ENCODE data around the gene RNF215. TPM values are rescaled to one million over a fixed set of nuclear protein-coding genes. Genes with fewer than 3 reads are reported as not detected.
A peak's percentile ranks its signal among the peaks of the same experiment; 100 is the strongest.

Gene RNF215
- total RNA-seq, 1 donor from 2014 or later, result 11.9 TPM

DNA sequence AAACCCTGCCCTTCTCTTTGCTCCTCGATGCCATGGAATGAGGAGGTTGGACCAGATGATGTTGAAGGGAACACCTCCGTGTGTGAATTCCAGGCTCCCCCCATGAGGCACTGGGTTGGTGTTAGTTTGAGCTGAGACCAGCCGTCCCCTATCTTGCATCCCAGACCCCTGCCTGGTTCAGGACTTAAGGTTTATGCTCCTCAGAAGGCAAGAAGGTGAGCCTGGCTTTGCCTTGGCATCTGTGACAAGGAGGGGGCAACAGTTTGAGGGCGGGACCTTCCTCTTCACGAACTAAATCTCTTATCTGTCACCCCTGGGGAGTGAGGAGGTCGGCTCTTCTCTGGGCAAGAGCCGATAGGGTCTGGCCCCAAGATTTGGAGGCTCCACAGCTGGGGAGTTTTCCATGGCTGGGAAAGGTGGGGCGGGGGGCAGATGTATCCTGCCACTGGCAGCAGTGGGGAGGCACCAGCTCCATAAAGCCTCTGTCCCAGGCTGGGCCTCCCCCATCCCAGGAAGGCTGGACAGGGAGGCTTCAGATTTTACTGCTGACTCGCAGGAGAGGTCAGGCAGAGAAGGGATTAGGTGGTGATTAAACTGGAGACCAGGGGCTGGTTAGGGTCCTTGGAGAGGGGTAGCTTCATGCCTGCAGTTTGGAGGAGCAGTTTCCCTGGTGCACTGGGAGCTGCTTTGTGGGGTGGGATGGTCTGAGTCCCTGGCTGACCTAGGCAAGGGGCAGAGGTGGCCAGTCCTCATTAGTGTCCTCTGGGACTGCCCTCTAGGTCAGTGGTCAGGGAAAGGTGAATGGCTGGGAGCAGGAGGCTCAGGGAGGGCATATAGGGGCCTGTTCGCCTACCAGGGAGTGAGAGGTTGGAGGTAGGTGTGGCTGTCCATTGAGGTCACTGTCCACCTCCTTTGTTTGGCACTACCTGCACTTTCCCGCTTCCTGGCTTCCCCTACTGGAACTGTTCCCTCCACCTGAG, 10.7 kb upstream of the RNF215 start:
- Histone ChIP-seq H2AFZ (replicated peaks) (no peak overlapping the region), H3K4me2 (peak overlapping the region; percentile 94), H3K27me3 (peaks cover 43% of the 10 kb centered on the region), H3K36me3 (no peaks in the 10 kb centered on the region), H3K79me2 (ENCODE audit: low read depth) (no peaks in the 10 kb centered on the region), H3F3A (ENCODE audit: low read depth) (peaks cover 31% of the 10 kb centered on the region), H4K20me1 (ENCODE audit: low read depth) (no peaks in the 10 kb centered on the region), H3K27ac (no peak overlapping the region), H3K4me1 (peaks cover 31% of the 10 kb centered on the region), H3K9ac (no peak overlapping the region), H3K9me3 (ENCODE audit: low read depth) (no peaks in the 10 kb centered on the region), H3K4me3 (peak overlapping the region; percentile 68)
- Mint-ChIP-seq H3K27ac (no peak overlapping the region), H3K4me1 (peaks cover 52% of the 10 kb centered on the region), H3K4me3 (peak overlapping the region; percentile 89), H3K27me3 (ENCODE audit: insufficient read depth, low read depth) (peaks cover 2% of the 10 kb centered on the region), H3K9me3 (no peaks in the 10 kb centered on the region), H3K36me3 (no peaks in the 10 kb centered on the region)
- TF ChIP-seq, protein P1, sequence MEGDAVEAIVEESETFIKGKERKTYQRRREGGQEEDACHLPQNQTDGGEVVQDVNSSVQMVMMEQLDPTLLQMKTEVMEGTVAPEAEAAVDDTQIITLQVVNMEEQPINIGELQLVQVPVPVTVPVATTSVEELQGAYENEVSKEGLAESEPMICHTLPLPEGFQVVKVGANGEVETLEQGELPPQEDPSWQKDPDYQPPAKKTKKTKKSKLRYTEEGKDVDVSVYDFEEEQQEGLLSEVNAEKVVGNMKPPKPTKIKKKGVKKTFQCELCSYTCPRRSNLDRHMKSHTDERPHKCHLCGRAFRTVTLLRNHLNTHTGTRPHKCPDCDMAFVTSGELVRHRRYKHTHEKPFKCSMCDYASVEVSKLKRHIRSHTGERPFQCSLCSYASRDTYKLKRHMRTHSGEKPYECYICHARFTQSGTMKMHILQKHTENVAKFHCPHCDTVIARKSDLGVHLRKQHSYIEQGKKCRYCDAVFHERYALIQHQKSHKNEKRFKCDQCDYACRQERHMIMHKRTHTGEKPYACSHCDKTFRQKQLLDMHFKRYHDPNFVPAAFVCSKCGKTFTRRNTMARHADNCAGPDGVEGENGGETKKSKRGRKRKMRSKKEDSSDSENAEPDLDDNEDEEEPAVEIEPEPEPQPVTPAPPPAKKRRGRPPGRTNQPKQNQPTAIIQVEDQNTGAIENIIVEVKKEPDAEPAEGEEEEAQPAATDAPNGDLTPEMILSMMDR (IDR thresholded peaks at IDR 0.05), result no peak
- no peak for TF ChIP-seq EZH2 (IDR thresholded peaks at IDR 0.05)
- no peak for TF ChIP-seq EZH2phosphoT487 (IDR thresholded peaks at IDR 0.05)
- peak; percentile 18 for DNase-seq (ENCODE audit: low spot score)

DNA sequence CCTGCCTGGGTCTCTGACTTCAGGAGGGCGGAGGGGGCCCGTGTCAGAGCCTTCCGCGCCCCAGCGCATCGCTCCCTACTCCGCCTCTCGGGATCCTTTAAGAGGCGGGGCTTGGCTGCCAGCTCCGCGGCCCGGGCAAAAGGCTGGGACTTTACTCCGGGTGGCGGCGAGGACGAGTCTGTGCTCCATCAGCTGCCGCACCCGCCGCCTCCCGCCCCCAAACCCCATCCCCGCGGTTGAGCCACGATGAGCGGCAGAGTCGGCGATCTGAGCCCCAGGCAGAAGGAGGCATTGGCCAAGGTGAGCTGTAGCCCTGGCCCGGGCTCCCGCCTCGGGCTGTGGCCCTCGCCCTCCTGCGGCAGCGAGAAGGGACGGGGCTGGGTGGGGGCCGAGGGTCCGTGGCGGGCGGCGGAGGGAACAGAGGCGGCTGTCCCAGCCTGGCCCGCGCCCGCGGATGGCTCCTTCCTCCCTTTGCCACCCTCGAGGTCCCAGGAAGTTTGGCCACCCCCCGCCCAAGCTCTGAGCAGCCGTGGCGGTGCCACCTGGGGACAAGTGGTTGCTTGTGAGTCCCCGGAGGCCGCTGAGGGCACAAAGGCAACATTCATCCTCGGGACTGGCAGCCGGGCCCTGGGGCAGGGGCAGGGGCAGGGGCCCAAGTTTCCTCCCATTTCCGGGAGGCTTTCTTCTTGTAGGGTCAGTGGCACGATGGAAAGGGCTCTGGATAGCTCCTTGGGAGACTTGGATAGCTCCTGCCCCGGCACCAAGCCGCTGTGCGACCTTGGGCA, 9.9 kb upstream of the RNF215 start, which contains the start of gene SEC14L2:
TSS of gene SEC14L2 (plus strand) at position 148 of the 785 bp plus-strand sequence. CDS start at position 247, 99 bp downstream.
- no peaks in the 10 kb centered on the region for H3K79me2 ChIP-seq (ENCODE audit: low read depth)
- Mint-ChIP-seq H3K9me3 (no peaks in the 10 kb centered on the region), H3K27ac (no peak within 1 kb of the TSS), H3K27me3 (ENCODE audit: insufficient read depth, low read depth) (peaks cover 3% of the 10 kb centered on the region), H3K4me1 (peaks cover 58% of the 10 kb centered on the region), H3K4me3 (peak within 1 kb of the TSS; percentile 89), H3K36me3 (no peaks in the 10 kb centered on the region)
- TF ChIP-seq EZH2phosphoT487 (IDR thresholded peaks at IDR 0.05) (no peak), EZH2 (IDR thresholded peaks at IDR 0.05) (no peak)
- TF ChIP-seq, protein P1 (IDR thresholded peaks at IDR 0.05), result no peak
- peaks cover 36% of the 10 kb centered on the region for H3F3A ChIP-seq (ENCODE audit: low read depth)
- peak within 1 kb of the TSS; percentile 94 for H3K4me2 ChIP-seq
- peak within 1 kb of the TSS; percentile 68 for H3K4me3 ChIP-seq
- H4K20me1 ChIP-seq (ENCODE audit: low read depth), result no peaks in the 10 kb centered on the region
- DNase-seq (ENCODE audit: low spot score), result peak; percentile 76
- H3K36me3 ChIP-seq, result no peaks in the 10 kb centered on the region
- H3K9me3 ChIP-seq (ENCODE audit: low read depth), result no peaks in the 10 kb centered on the region
- peak within 1 kb of the TSS; percentile 83 for H2AFZ ChIP-seq (replicated peaks)
- H3K27ac ChIP-seq, result no peak within 1 kb of the TSS
- H3K27me3 ChIP-seq, result peaks cover 43% of the 10 kb centered on the region
- H3K4me1 ChIP-seq, result peaks cover 35% of the 10 kb centered on the region
- H3K9ac ChIP-seq, result no peak within 1 kb of the TSS

DNA sequence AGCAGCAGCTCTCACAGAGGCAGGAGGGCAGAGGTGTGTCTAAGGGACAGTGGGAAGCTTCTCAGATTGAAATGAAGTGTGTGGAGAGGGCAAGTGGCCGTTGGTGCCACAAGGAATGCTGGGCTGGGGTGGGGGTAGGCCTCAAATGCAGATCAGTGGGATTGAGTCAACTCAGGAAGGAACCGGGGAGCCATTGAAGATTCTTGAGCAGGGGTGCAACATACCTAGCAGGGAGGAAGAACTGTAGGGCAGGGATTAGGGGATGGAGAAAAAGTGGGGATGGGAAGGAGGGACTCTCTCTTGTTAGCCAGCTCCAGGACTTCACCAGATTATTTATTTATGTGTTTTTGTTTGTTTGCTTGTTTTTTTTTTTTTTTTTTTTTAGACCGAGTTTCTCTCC, 6.7 kb upstream of the RNF215 start:
- Mint-ChIP-seq H3K27me3 (ENCODE audit: insufficient read depth, low read depth) (peaks cover 7% of the 10 kb centered on the region), H3K4me3 (peak overlapping the region; percentile 61), H3K27ac (peak overlapping the region; percentile 96), H3K9me3 (peaks cover 6% of the 10 kb centered on the region), H3K4me1 (peaks cover 57% of the 10 kb centered on the region), H3K36me3 (no peaks in the 10 kb centered on the region)
- H3K79me2 ChIP-seq (ENCODE audit: low read depth), result no peaks in the 10 kb centered on the region
- peaks cover 40% of the 10 kb centered on the region for H3K27me3 ChIP-seq
- H3F3A ChIP-seq (ENCODE audit: low read depth), result peaks cover 39% of the 10 kb centered on the region
- no peak for DNase-seq (ENCODE audit: low spot score)
- H3K4me1 ChIP-seq, result peaks cover 39% of the 10 kb centered on the region
- H4K20me1 ChIP-seq (ENCODE audit: low read depth), result no peaks in the 10 kb centered on the region
- H3K27ac ChIP-seq, result no peak overlapping the region
- peak overlapping the region; percentile 78 for H3K4me2 ChIP-seq
- H2AFZ ChIP-seq (replicated peaks), result no peak overlapping the region
- H3K4me3 ChIP-seq, result no peak overlapping the region
- no peaks in the 10 kb centered on the region for H3K9me3 ChIP-seq (ENCODE audit: low read depth)
- no peak overlapping the region for H3K9ac ChIP-seq
- TF ChIP-seq, protein P1 (IDR thresholded peaks at IDR 0.05), result no peak
- TF ChIP-seq EZH2phosphoT487 (IDR thresholded peaks at IDR 0.05) (no peak), EZH2 (IDR thresholded peaks at IDR 0.05) (no peak)
- no peaks in the 10 kb centered on the region for H3K36me3 ChIP-seq

All from neural progenitor cell (in vitro differentiated cells).